Thyroid gland (tissue), 4 donors: ENCODE results near the gene CDHR1. TPM values are rescaled to one million over a fixed set of nuclear protein-coding genes. Genes with fewer than 3 reads are reported as not detected.
"Not testable (repeated sequence)": the region's sequence is repeated elsewhere in the genome, so short reads cannot be mapped to it uniquely, and the experiment has no call there.

Experiments
- DNase-seq, 2 donors: peaks; one replicate each; pipeline ENCODE4 v3.0.0-alpha.2; 2019
- H3K27ac ChIP-seq, 3 donors: fragments of 200-600 bp; sonication (generic); 1 replicate in 2 of 3; 2 replicates in 1 of 3; pipeline ENCODE4 v1.5.1; 2016 to 2019; ENCODE audit warnings: mild to moderate bottlenecking in 1 of 3, moderate library complexity in 1 of 3
- H3K27me3 ChIP-seq: fragments of 200-600 bp; sonication (generic); one replicate; pipeline ENCODE4 v1.5.1; 2019
- H3K36me3 ChIP-seq, 2 donors: fragments of 200-600 bp; sonication (generic); one replicate each; pipeline ENCODE4 v1.5.1; 2016 to 2019
- H3K4me1 ChIP-seq, 2 donors: fragments of 200-600 bp; sonication (generic); one replicate each; pipeline ENCODE4 v1.5.1; 2017 to 2019
- H3K4me3 ChIP-seq, 3 donors: fragments of 200-600 bp; sonication (generic); replicated peaks in 1 of 3; 1 replicate in 2 of 3; 2 replicates in 1 of 3; pipeline ENCODE4 v1.5.1; 2016; ENCODE audit warnings: mild to moderate bottlenecking in 1 of 3
- H3K9me3 ChIP-seq: fragments of 200-600 bp; sonication (generic); one replicate; pipeline ENCODE4 v1.5.1; 2017
- POLR2A ChIP-seq, 2 donors: fragments of 450-650 bp; IDR thresholded peaks; one replicate each; pipeline ENCODE4 v1.6.1; 2017; ENCODE audit warnings: antibody characterized with exemption in 2 of 2, mild to moderate bottlenecking in 2 of 2, moderate library complexity in 1 of 2
- WGBS, 2 donors: methylation state at CpG; one replicate each; pipeline ENCODE4 v1.1.5; 2017; 5-methylcytosine and 5-hydroxymethylcytosine counted together
- intact Hi-C: fragments of 100-400 bp; cut with DNase I; formaldehyde crosslinking; loops from one replicate; pipeline ENCODE4 v1.15.1; 2023
- total RNA-seq, 4 donors: library from RNA; depleted of rRNA; stranded (reverse); fragments of >200 nt; gene quantifications; one replicate each; pipeline ENCODE4 v1.2.3, GENCODE V29; 2016
- TF ChIP-seq, protein P1 (sequence below), 6 experiments: fragments of 200-600 bp in 3 of 6; fragments of 450-650 bp in 3 of 6; sonication (generic) in 3 of 6; IDR thresholded peaks; one replicate each; pipeline ENCODE4 v1.5.1; 2016 to 2019; ENCODE audit warnings: antibody characterized with exemption in 6 of 6, mild to moderate bottlenecking in 2 of 6, inconsistent platforms in 1 of 6, moderate library complexity in 1 of 6

Gene CDHR1
- total RNA-seq, result under 1 TPM in 1 of 4 donors, not detected in 3; 0.17 TPM

GRCh38 chr10:84194424-84195043 lies at the start of gene CDHR1:
Gene CDHR1, plus strand, starts transcription at chr10:84194537. Its CDS starts 224 bp downstream, at chr10:84194761.
- Histone ChIP-seq H3K27ac (no peak within 1 kb of the TSS), H3K4me3 (peak within 1 kb of the TSS in 1 of 3 donors; percentile 14), H3K4me1 (peaks cover 3 to 26% of the 10 kb centered on the region in 2 donors), H3K27me3 (no peaks in the 10 kb centered on the region), H3K9me3 (no peaks in the 10 kb centered on the region), H3K36me3 (no peaks in the 10 kb centered on the region)
- WGBS, 2 donors, result 0% methylated on average over 2 to 9 of the region's 61 CpGs
- DNase-seq, result peak; percentile 37 to 42
- intact Hi-C loops, result no loop called here
- TF ChIP-seq, protein P1, sequence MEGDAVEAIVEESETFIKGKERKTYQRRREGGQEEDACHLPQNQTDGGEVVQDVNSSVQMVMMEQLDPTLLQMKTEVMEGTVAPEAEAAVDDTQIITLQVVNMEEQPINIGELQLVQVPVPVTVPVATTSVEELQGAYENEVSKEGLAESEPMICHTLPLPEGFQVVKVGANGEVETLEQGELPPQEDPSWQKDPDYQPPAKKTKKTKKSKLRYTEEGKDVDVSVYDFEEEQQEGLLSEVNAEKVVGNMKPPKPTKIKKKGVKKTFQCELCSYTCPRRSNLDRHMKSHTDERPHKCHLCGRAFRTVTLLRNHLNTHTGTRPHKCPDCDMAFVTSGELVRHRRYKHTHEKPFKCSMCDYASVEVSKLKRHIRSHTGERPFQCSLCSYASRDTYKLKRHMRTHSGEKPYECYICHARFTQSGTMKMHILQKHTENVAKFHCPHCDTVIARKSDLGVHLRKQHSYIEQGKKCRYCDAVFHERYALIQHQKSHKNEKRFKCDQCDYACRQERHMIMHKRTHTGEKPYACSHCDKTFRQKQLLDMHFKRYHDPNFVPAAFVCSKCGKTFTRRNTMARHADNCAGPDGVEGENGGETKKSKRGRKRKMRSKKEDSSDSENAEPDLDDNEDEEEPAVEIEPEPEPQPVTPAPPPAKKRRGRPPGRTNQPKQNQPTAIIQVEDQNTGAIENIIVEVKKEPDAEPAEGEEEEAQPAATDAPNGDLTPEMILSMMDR (IDR thresholded peaks at IDR 0.05), result no peak
- TF ChIP-seq POLR2A (IDR thresholded peaks at IDR 0.05), result no peak

DNA sequence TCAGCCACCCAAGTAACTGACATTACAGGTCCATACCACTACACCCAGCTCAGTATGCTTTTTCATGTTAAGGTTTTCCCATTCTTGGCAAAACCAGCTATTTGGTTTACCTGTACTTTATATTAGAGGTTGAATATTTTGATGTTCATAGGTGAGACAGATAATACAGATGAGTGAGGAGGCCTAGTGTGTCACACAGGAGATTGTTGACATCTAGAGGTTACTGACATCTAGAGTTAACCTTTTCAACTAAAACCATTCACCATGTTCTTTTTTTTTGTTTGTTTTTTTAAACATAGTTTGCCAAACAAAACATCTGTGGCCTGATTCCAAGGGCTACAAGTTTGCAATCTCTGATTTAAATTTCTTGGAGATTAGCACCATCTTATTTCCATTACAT lies 47.0 kb upstream of the CDHR1 start:
- Histone ChIP-seq H3K27ac (no peak overlapping the region), H3K4me3 (no peak overlapping the region), H3K9me3 (no peaks in the 10 kb centered on the region), H3K4me1 (no peaks in the 10 kb centered on the region), H3K36me3 (peaks cover 80 to 94% of the 10 kb centered on the region in 2 donors), H3K27me3 (no peaks in the 10 kb centered on the region)
- TF ChIP-seq, protein P1 (IDR thresholded peaks at IDR 0.05), result no peak
- TF ChIP-seq POLR2A (IDR thresholded peaks at IDR 0.05), result no peak
- no peak for DNase-seq
- intact Hi-C loops, result loop anchor here (5.0 kb wide), 1 partner anchor 60 kb away; no protein-coding TSS in a partner anchor

DNA sequence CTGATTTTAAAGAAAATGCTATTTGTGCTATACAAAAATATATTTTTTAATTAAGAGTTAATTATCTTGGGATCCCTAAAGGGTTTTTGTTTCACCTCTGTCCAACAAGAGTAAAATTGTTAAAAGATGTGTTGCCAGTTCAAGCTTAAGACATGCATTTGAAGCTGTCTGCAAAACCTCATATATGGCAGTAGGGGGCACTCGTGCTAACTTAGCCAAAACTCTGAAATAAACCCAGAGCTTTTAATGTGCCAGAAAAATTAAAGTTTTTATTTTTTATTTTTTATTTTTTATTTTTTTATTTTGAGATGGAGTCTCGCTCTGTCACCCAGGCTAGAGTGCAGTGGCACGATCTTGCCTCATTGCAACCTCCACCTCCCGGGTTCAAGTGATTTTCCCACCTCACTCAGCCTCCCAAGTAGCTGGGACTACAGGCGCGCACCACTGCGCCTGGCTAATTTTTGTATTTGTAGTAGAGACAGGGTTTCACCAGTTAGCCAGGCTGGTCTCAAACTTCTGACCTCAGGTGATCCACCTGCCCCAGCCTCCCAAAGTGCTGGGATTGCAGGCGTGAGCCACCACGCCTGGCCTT lies 46.2 kb upstream of the CDHR1 start:
- not testable (repeated sequence) for DNase-seq, H3K27me3 ChIP-seq, H3K4me1 ChIP-seq, H3K4me3 ChIP-seq, H3K9me3 ChIP-seq, H3K27ac ChIP-seq
- intact Hi-C loops, result loop anchor here (5.0 kb wide), 1 partner anchor 59 kb away; no protein-coding TSS in a partner anchor
- TF ChIP-seq, protein P1 (IDR thresholded peaks at IDR 0.05), result peak in 5 of 6 experiments; percentile 22 to 85 (median 52)
- 84 to 86% methylated on average over 9 of the region's 9 CpGs for WGBS, 2 donors
- peaks cover 80 to 94% of the 10 kb centered on the region in 2 donors for H3K36me3 ChIP-seq

- H3K9me3 ChIP-seq, result no peaks in the 10 kb centered on the region
- H3K4me1 ChIP-seq, result no peaks in the 10 kb centered on the region
- no peaks in the 10 kb centered on the region for H3K27me3 ChIP-seq
- intact Hi-C loops, result loop anchor here (5.0 kb wide), 1 partner anchor 57 kb away; no protein-coding TSS in a partner anchor
- no peak overlapping the region for H3K4me3 ChIP-seq
- no peak overlapping the region for H3K27ac ChIP-seq
- TF ChIP-seq, protein P1 (IDR thresholded peaks at IDR 0.05), result no peak
- TF ChIP-seq POLR2A (IDR thresholded peaks at IDR 0.05), result no peak
- H3K36me3 ChIP-seq, result peaks cover 75 to 80% of the 10 kb centered on the region in 2 donors
- no peak for DNase-seq
- 88 to 90% methylated on average over 2 of the region's 2 CpGs for WGBS, 2 donors
Observed at GRCh38 chr10:84149854-84150253, 44.5 kb upstream of the CDHR1 start.

GRCh38 chr10:84152769-84153168 lies 41.6 kb upstream of the CDHR1 start:
- H3K4me3 ChIP-seq, result no peak overlapping the region
- no peaks in the 10 kb centered on the region for H3K27me3 ChIP-seq
- intact Hi-C loops, result no loop called here
- no peak overlapping the region for H3K27ac ChIP-seq
- no peak for DNase-seq
- no peaks in the 10 kb centered on the region for H3K9me3 ChIP-seq
- TF ChIP-seq, protein P1 (IDR thresholded peaks at IDR 0.05), result no peak
- TF ChIP-seq POLR2A (IDR thresholded peaks at IDR 0.05), result no peak
- H3K4me1 ChIP-seq, result no peaks in the 10 kb centered on the region
- peaks cover 52 to 53% of the 10 kb centered on the region in 2 donors for H3K36me3 ChIP-seq
